ENCODE results near the gene YRDC.

The YRDC gene

DNA sequence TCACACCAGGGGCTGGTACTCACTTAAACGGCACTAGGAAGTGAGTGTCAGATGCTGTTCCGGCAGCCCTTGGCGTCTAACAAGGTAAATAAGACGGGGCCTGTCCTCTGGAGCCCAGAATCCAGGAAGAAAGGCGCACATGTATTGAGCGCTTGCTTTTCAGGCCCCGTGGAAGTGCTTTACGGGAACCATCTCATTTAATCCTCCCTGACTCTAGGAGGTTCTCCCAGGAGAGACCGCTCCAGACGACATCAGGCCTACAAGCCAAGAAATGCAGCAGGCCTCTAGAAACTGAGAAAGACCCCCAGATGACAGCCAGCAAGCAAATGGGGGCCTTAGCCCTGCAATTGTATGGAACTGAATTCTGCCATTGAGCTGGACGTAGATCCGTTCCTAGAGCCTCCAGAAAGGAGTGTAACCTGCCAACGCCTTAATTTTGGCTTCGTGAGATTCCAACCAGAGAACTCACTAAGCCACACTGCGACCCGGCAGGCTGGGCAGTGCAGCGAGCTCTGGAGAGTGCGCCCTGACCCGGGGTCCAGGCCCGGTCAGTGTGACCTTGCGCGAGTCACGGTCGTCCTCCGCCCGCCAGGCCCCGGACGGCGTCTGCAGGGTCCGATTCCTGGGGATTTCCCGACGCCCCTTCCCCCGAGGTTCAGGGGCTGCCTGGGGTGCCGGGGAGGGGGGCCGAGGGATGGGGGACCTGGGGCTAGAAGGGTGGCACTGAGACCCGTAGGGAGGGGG lies 14.9 kb downstream of the YRDC start:
- TF ChIP-seq CTCF (conservative IDR thresholded peaks at IDR 0.05) = no peak
- peak overlapping the region; percentile 90 for H3K27ac ChIP-seq

DNA sequence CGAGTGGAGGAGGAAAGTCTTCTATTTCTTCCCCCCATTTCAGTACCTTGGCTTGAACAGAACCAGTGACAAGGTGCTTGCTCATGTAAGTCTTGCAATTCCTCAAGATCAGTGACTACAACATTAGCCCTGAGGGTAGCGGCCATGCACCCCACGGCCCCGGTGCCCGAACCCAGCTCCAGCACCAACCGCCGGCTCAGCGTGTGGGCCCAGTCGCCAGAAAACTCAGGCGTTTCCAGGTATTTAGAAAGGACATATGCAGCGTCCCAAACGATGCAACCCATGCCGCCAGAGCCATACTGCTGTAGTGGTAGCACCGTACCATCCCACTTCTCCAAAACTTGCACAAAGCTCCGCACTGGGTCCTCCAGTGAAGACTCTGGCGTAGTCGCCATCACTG lies 25.5 kb downstream of the YRDC start:
- TF ChIP-seq CTCF (conservative IDR thresholded peaks at IDR 0.05) = no peak
- H3K27ac ChIP-seq = no peak overlapping the region

- TF ChIP-seq CTCF (conservative IDR thresholded peaks at IDR 0.05) = no peak
- no peak overlapping the region for H3K27ac ChIP-seq
Observed at GRCh38 chr1:37778654-37779053, 29.4 kb downstream of the YRDC start.

DNA sequence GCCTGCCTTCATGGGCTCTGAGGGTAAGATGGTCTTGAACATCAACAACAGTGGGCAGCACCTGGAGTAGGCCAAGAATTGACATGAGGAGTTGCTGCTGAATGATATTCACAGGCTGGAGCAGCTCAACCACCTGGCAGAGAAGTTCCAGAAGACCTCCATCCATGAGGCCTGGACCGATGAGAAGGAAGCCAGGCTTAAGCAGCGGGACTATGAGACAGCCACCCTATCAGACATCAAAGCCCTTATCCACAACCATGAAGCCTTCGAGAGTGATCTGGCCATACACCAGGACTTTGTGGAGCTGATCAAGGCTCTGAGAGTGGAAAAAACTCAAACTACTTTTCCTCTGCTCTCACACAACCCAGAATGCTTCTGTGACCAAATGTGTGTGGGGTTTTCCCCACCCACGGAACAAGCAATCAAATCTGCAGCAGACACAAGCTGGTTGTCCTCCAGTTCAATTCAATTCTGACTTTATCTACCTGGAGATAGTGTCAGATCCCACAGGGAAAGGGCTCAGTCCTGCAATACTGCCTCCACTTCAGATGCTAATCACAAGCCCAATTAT lies 31.0 kb downstream of the YRDC start:
- H3K27ac ChIP-seq = no peak overlapping the region
- TF ChIP-seq CTCF (conservative IDR thresholded peaks at IDR 0.05) = no peak

- peak overlapping the region; percentile 62 for H3K27ac ChIP-seq
Observed at GRCh38 chr1:37771440-37771839, 36.6 kb downstream of the YRDC start.

DNA sequence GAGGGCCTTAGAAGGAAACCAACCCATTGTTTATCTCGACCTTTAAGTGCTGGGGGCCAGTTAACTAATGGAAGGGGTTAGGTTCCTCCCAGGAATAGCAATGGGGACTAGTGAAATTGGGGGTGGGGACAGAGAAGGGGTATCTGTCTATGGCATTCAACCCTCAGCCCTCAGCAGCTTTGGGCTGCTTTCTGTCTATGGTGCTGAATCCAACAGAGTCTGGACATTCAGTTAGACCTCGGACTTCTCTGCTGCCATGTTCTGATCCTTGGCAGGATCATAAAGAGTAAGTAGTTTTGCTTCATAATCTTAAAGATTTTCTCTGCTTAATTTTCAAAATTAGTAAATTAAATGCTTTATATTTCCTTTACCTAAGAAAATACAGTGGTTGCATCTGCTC lies 40.5 kb downstream of the YRDC start:
- TF ChIP-seq CTCF (conservative IDR thresholded peaks at IDR 0.05) = no peak
- no peak overlapping the region for H3K27ac ChIP-seq

- peak; percentile 34 for TF ChIP-seq CTCF (conservative IDR thresholded peaks at IDR 0.05)
- peak overlapping the region; percentile 44; the same call in 1 of the 2 replicates for H3K27ac ChIP-seq
Observed at GRCh38 chr1:37765916-37766664, 41.9 kb downstream of the YRDC start.

All from VCaP (cell line).